GM12875 (cell line): Measurements from ENCODE around the gene DUSP22.

Experiments used
- H3K4me3 ChIP-seq: one replicate; pipeline ENCODE4 v1.5.1; 2011; ENCODE audit warnings: low read depth, low read length, control low read depth
- TF ChIP-seq, protein P1 (sequence below): IDR thresholded peaks from 2 replicates; pipeline ENCODE4 v1.5.1; 2011; ENCODE audit warnings: low read depth, mild to moderate bottlenecking, control low read depth, inconsistent platforms, low read length, moderate library complexity, borderline replicate concordance; ENCODE audit not compliant: insufficient read depth

Gene DUSP22

DNA sequence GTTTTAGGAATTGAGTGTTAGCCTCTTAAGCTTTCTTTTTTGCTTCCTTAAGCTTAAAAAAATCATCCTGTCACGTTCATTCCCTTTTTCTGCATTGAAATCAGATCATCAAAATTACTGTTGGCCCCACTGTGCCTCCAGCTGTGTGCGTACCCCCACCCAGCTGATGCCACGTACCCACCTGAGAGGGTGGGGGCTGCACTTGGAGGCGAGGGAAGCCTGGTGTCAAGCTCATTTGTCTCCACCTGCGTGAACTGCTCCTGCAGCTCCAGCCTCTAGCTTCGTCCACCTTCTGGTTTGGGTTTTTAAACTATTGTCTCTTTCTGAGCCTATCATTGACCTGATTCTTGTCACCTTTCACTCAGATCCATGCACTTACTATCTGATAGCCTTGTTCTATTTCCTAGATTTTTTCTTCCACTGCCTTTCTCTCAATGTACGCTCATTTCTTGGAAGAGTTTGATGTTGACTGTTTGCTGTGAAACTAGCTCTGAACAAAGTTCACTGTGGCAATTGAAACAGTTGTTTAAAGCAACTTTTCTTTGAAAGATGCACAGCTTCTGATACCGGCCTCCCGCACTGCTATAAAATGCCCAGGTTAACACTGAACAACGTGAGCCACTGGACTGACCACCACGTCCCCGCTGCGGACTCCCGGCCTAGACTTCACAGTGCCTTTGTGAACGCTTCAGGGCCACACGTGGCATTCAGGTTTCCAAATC, 69.3 kb downstream of the DUSP22 start:
- no peak overlapping the region for H3K4me3 ChIP-seq
- TF ChIP-seq, protein P1, sequence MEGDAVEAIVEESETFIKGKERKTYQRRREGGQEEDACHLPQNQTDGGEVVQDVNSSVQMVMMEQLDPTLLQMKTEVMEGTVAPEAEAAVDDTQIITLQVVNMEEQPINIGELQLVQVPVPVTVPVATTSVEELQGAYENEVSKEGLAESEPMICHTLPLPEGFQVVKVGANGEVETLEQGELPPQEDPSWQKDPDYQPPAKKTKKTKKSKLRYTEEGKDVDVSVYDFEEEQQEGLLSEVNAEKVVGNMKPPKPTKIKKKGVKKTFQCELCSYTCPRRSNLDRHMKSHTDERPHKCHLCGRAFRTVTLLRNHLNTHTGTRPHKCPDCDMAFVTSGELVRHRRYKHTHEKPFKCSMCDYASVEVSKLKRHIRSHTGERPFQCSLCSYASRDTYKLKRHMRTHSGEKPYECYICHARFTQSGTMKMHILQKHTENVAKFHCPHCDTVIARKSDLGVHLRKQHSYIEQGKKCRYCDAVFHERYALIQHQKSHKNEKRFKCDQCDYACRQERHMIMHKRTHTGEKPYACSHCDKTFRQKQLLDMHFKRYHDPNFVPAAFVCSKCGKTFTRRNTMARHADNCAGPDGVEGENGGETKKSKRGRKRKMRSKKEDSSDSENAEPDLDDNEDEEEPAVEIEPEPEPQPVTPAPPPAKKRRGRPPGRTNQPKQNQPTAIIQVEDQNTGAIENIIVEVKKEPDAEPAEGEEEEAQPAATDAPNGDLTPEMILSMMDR = no peak

DNA sequence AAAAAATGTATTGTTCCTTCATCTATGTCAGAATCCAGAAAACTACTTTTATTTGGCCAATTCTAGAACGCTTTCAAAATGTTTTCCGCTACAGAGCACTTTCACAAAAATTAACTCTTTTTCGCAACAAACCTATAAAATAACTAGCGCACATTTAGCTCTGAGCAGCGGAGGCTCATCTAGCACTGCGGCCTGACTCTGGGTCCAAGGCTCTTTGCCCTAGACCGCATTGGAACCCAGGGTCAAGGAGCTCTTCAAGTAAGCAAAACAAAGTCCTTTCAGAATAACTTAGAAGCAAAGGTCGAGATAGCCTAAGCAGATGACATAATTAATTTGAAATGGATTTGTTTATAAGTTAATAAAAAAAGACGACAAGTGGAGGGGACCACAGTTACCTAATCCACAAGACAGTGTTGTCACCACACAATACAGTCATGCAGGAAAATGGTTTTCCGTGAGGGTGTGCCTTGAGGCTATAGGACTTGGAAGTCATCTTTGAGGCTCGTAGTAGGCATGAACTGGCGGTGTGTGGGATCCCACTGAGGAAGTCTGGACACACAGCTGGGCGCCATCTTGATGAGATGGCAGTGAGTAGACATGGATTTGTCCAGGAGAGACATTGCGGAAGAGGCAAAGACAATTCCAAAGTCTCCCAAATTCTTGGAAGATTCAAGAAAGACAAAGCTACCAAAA, 70.1 kb downstream of the DUSP22 start:
- no peak overlapping the region for H3K4me3 ChIP-seq
- TF ChIP-seq, protein P1 = no peak

DNA sequence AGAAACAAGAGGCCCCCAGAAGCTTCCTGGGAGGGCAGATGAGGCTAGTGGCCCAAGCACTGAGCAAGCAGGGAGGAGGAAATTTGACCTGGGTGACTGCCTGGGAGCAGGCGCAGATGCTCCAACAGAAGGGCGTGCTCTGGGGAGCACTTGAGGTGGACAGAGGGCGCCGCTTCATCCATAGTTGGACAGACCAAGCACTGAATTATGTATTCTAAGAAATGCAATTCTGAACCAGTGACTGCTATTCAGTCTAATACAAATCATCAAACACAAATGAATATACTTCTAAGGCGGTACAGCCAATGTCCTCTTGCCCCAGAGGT, 70.6 kb downstream of the DUSP22 start:
- TF ChIP-seq, protein P1 = no peak
- H3K4me3 ChIP-seq = no peak overlapping the region

DNA sequence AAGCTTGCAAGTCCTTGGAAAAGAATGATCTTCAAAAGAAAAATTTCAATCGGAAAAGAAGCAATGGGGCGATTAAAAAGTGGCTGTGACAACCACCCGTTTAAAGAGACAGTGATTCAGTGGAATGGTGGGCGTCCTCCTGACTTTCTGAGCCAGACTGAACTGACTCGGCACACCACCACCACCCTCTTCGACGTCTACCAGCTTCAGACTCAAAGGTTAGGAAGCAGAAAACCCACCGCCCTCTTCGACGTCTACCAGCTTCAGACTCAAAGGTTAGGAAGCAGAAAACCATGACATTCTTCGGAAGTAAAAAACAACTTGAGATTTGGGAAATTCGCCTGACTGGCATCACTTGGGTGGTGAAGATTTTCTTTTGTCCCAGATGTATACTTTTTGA, 71.0 kb downstream of the DUSP22 start:
- H3K4me3 ChIP-seq = no peak overlapping the region
- TF ChIP-seq, protein P1 = no peak

DNA sequence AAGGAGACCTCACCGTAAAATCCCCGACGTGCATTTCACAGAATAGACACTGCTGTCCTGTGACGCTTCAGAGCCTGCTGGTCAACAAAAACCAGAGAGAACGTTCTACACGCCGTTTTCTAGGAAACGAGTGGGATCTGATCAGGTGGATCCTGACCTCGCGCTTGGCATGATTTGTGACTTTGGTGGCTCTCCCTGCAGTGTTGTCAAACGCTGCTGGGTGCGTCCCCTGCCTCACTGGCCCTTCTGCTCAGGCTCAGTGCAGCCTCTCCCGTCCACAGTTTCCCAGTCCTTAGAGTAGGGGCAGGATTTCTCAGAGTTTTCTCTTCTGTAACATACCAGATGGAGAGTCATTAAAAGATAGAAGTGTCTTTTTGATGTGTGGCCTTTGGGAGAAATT, 71.6 kb downstream of the DUSP22 start:
- TF ChIP-seq, protein P1 = no peak
- no peak overlapping the region for H3K4me3 ChIP-seq

DNA sequence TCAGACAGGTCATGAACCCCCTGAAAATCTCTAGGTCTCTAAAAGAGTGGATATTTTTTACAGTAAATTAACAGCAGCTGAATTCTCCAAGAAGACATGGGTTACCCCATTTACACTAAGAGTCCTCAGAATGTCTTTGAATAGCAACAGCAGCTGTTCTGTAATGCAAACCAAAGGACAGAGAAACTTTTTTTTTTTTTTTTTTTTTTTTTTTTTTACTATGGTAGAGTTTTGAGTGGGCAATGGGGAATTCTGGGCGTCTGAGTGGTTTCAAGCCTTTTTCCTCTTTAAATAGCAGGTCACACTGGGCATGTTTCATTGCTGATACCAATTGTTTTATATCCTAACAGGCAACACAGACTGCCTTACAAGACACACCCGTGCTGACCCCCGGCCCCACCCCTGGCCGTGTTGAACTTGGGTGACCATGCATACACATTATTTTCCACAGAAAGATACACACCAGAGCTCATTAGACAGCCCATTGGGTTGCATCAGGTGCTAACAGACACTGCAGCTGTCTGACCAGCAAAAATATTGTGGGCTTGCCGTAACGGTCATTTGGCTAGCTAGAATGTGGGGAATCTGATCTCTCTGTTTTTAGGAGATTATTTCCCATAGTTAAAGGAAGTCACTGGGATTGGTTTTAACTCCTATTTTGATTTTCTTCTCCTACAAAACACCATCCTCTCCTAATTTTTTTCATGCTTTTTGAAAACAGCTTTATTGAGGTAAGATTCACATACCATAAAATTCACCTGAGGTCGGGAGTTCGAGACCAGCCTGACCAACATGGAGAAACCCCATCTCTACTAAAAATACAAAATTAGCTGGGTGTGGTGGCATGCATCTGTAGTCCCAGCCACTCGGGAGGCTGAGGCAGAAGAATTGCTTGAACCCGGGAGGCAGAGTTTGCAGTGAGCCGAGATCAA, 72.6 kb downstream of the DUSP22 start:
- TF ChIP-seq, protein P1 = no peak
- no peak overlapping the region for H3K4me3 ChIP-seq

DNA sequence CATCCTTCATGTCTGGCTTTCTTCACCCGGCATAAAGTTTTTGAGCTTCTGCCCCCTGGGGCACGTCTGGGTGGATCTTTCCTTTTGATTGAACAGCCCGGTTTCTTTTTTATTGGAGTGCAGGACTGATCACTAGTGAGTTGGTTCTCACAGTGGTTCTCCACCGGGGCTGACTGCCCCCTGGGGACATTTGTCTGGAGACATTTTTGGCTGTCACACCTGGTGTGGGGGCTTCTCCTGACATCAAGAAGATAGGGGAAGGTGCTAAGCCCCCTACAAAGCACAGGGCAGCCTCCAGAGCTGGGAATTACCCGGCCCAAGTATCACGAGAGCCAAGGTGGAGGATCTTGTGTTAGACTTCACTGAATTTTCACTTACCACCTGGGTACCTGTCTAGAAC, 73.5 kb downstream of the DUSP22 start:
- TF ChIP-seq, protein P1 = no peak
- no peak overlapping the region for H3K4me3 ChIP-seq
